Activated CD8-positive, alpha-beta T cell treated with anti-CD3 and anti-CD28 coated beads for 36 hours (primary cell): Measurements from ENCODE around the gene PCDHA1. TPM values are rescaled to one million over a fixed set of nuclear protein-coding genes. Genes with fewer than 3 reads are reported as not detected.

ENCODE experiments used
- ATAC-seq: fragments of 200-7000 bp; cut with Tn5 transposase; one replicate; pipeline ENCODE4 v1.10.0; 2021; ENCODE audit warnings: mild to moderate bottlenecking, moderate library complexity
- CTCF ChIA-PET: fragments of 350-600 bp; sonication (Branson Sonifier 250); formaldehyde crosslinking; loops from one replicate; lab custom pipeline; 2021; ENCODE audit warnings: antibody characterized with exemption; lab: Charles Lee
- POLR2A ChIA-PET: fragments of 350-600 bp; sonication (Branson Sonifier 250); formaldehyde crosslinking; loops from one replicate; lab custom pipeline; 2021; ENCODE audit warnings: antibody characterized with exemption; lab: Charles Lee
- DNase-seq: peaks from one replicate; pipeline ENCODE4 v3.0.0-alpha.2; 2020
- H3K27ac Mint-ChIP-seq: one replicate; pipeline ENCODE4 v1.8.0; 2021; ENCODE audit warnings: mild to moderate bottlenecking, mixed read lengths
- H3K27me3 Mint-ChIP-seq: one replicate; pipeline ENCODE4 v1.8.0; 2021; ENCODE audit warnings: mixed read lengths
- H3K36me3 Mint-ChIP-seq: one replicate; pipeline ENCODE4 v1.8.0; 2021; ENCODE audit warnings: low read depth, mixed read lengths
- H3K4me1 Mint-ChIP-seq: one replicate; pipeline ENCODE4 v1.8.0; 2021; ENCODE audit warnings: low read depth, mixed read lengths
- H3K4me3 Mint-ChIP-seq: one replicate; pipeline ENCODE4 v1.8.0; 2021; ENCODE audit warnings: mild to moderate bottlenecking, moderate library complexity, mixed read lengths
- H3K9me3 Mint-ChIP-seq: one replicate; pipeline ENCODE4 v1.8.0; 2021; ENCODE audit warnings: mixed read lengths
- intact Hi-C: fragments of 100-400 bp; cut with micrococcal nuclease; formaldehyde crosslinking; loops from one replicate; pipeline ENCODE4 v1.10.0; 2022
- total RNA-seq, 2 experiments: library from RNA; stranded (reverse); gene quantifications; one replicate each; pipeline ENCODE4 v1.2.3, GENCODE V29; 2021
- TF ChIP-seq, protein P1 (sequence below): fragments of 200-600 bp; IDR thresholded peaks from one replicate; pipeline ENCODE4 v1.8.0; 2022; ENCODE audit warnings: antibody characterized with exemption, mild to moderate bottlenecking

Gene PCDHA1
- total RNA-seq, 2 experiments from 2014 or later, result not detected

DNA sequence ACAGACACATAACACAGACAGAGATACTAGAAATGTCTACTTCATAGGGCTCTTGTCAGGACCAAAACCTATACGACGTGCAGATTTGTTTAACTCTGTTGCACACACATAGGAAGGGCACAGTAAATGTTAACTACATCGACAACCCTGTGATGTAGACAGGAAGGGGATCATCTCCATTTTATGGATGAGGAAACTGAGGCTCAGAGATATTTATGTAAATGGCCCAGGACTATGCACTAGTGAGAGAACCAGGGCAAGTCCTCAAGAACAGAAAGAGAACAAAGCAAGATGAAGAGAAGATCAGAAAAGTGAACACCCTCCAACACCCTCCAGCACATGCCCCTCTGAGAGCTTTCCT is 216.6 kb downstream of the PCDHA1 start:
- no peaks in the 10 kb centered on the region for H3K36me3 Mint-ChIP-seq
- H3K27ac Mint-ChIP-seq, result no peak overlapping the region
- intact Hi-C loops, result no loop called here
- DNase-seq (no peak), ATAC-seq (no peak)
- H3K4me1 Mint-ChIP-seq, result peaks cover 6% of the 10 kb centered on the region
- TF ChIP-seq, protein P1, sequence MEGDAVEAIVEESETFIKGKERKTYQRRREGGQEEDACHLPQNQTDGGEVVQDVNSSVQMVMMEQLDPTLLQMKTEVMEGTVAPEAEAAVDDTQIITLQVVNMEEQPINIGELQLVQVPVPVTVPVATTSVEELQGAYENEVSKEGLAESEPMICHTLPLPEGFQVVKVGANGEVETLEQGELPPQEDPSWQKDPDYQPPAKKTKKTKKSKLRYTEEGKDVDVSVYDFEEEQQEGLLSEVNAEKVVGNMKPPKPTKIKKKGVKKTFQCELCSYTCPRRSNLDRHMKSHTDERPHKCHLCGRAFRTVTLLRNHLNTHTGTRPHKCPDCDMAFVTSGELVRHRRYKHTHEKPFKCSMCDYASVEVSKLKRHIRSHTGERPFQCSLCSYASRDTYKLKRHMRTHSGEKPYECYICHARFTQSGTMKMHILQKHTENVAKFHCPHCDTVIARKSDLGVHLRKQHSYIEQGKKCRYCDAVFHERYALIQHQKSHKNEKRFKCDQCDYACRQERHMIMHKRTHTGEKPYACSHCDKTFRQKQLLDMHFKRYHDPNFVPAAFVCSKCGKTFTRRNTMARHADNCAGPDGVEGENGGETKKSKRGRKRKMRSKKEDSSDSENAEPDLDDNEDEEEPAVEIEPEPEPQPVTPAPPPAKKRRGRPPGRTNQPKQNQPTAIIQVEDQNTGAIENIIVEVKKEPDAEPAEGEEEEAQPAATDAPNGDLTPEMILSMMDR, result no peak
- H3K4me3 Mint-ChIP-seq, result no peak overlapping the region
- CTCF ChIA-PET, result no interaction called here
- POLR2A ChIA-PET, result no interaction called here
- no peaks in the 10 kb centered on the region for H3K9me3 Mint-ChIP-seq
- peaks cover 27% of the 10 kb centered on the region for H3K27me3 Mint-ChIP-seq

DNA sequence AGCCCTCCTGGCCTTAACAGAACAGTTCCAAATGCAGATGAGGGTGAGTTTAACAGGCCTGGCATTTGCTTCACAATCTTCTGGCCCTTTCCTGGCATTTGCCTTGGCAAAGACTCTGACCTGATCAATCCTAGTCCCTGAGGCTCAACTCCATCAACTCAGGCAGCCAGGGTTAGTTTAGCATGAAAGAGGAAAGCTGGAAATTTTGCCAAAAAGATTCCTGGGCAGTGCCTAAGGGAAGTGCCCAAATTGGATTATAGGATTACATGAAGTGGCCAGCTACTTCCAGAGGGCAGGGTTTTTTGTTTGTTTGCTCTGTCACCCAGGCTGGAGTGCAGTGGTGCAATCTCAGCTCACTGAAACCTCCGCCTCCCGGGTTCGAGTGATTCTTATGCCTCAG is 217.1 kb downstream of the PCDHA1 start:
- Mint-ChIP-seq H3K36me3 (no peaks in the 10 kb centered on the region), H3K27ac (no peak overlapping the region), H3K27me3 (peaks cover 27% of the 10 kb centered on the region), H3K4me1 (peaks cover 6% of the 10 kb centered on the region), H3K9me3 (no peaks in the 10 kb centered on the region), H3K4me3 (no peak overlapping the region)
- ChIA-PET POLR2A (no interaction called here), CTCF (no interaction called here)
- TF ChIP-seq, protein P1, result no peak
- intact Hi-C loops, result no loop called here
- DNase-seq, result no peak
- ATAC-seq, result no peak

DNA sequence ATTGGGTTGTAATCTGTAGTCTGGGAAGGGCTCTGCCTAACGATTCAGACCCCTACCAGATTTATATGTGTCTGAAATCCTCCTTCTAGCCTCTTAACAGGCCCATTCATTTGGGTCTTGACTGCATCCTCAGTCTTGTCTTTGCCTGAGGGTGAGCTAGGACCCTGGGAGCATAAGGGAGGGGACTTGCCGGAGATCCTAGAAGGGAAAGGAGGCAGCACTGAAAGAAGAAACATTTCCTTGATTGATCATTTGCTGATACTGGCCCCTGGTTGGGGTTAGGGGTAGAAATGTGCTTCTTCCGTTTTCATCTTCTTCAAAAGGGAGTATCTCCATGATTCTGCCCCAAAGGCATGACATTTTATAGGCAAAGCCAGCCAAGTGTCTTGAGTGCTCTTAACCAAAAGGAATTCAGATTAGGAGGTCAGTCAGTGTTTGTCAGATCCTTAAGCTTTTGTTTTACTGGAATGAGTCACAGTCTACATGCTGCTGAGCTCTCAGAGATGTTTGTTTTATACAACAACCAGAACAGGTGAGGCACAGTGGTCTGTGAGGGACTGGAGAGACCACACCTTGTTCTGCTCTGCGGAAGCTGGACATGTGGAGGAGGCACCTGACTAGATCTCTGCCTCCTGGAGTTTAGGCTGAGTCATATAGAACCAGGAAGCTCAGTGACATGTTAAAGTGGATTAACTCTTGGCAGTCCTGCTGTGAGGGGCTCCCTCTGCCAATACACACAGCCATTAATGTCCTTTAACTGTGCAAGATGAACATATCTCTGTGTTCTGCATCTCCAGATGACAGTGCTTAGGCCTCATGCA is 218.1 kb downstream of the PCDHA1 start:
- intact Hi-C loops, result no loop called here
- ATAC-seq (no peak), DNase-seq (no peak)
- H3K4me1 Mint-ChIP-seq, result peaks cover 6% of the 10 kb centered on the region
- H3K4me3 Mint-ChIP-seq, result no peak overlapping the region
- no peak overlapping the region for H3K27ac Mint-ChIP-seq
- TF ChIP-seq, protein P1, result no peak
- H3K9me3 Mint-ChIP-seq, result no peaks in the 10 kb centered on the region
- ChIA-PET CTCF (no interaction called here), POLR2A (no interaction called here)
- no peaks in the 10 kb centered on the region for H3K36me3 Mint-ChIP-seq
- H3K27me3 Mint-ChIP-seq, result peaks cover 27% of the 10 kb centered on the region

DNA sequence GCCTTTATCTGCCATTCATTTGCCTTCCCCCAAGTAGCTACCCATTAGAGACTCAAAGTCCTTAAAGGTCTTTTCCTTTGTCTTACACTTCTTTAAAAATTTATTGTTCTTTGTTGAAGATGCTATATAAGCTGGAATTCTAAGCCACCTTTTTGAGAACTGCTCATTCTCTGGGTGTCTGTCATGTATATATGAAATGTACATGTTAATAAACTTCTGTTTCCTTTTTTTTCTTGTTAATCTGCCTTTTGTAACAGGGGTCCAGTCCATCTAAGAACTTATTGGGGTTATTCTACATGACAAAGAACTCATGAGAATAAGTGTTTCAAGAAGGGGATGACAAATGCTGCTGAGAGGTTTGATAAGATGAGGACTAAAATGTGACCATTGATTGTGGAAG is 221.9 kb downstream of the PCDHA1 start:
- no peaks in the 10 kb centered on the region for H3K36me3 Mint-ChIP-seq
- H3K27ac Mint-ChIP-seq, result no peak overlapping the region
- ChIA-PET CTCF (no interaction called here), POLR2A (no interaction called here)
- H3K4me3 Mint-ChIP-seq, result no peak overlapping the region
- no peaks in the 10 kb centered on the region for H3K9me3 Mint-ChIP-seq
- ATAC-seq (no peak), DNase-seq (no peak)
- TF ChIP-seq, protein P1, result no peak
- intact Hi-C loops, result no loop called here
- no peaks in the 10 kb centered on the region for H3K4me1 Mint-ChIP-seq
- H3K27me3 Mint-ChIP-seq, result peaks cover 6% of the 10 kb centered on the region

DNA sequence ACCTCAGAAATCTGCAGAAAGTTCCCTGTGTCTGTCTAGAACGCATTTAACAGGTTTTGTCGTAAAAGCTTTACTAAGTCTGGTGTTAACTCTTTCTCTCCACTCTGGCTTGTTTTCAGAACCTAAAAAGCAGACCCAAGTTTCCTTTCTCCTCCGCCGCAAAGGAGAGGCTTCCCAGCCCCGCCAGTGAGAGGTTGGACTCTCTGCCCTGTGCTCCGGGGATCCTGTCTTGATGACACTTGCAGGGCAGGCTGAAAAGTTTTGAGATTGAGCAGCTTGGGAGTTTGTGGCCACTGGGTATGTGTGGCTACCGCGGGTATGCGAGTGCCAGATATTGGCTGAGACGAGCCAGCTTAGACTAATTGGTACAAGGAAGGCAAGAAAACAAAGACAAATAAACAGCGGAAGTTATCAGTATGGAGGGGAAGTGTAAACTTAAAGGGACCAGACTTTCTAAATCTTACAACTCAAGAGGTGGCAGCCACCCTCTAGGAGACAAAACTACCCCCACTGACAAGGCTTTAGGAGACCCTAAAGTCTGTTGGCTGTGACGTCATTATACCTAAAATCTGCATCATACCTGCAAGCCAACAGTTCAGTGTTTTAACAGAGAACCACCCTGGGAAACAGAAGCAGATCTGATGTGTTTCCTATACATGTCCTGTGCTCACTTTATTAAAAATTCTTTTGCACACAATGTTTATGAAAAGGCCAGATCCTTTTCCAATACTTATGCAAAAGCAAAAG is 224.3 kb downstream of the PCDHA1 start:
- DNase-seq (no peak), ATAC-seq (no peak)
- POLR2A ChIA-PET, result no interaction called here
- TF ChIP-seq, protein P1, result no peak
- H3K27ac Mint-ChIP-seq, result no peak overlapping the region
- no peaks in the 10 kb centered on the region for H3K36me3 Mint-ChIP-seq
- CTCF ChIA-PET, result no interaction called here
- no peaks in the 10 kb centered on the region for H3K9me3 Mint-ChIP-seq
- H3K4me1 Mint-ChIP-seq, result no peaks in the 10 kb centered on the region
- H3K27me3 Mint-ChIP-seq, result peaks cover 6% of the 10 kb centered on the region
- intact Hi-C loops, result no loop called here
- no peak overlapping the region for H3K4me3 Mint-ChIP-seq
